Naive thymus-derived CD4-positive, alpha-beta T cell (primary cell): ENCODE results near the gene CDKN1A. TPM values are rescaled to one million over a fixed set of nuclear protein-coding genes. Genes with fewer than 3 reads are reported as not detected.

Experiments
- ATAC-seq: fragments of 150-1000 bp; cut with Tn5 transposase; 2 replicates; pipeline ENCODE4 v1.10.0; 2021; ENCODE audit warnings: mild to moderate bottlenecking, moderate library complexity
- CTCF ChIA-PET: fragments of 350-600 bp; sonication (Branson Sonifier 250); formaldehyde crosslinking; loops from one replicate; lab custom pipeline; 2021; ENCODE audit warnings: antibody characterized with exemption; lab: Charles Lee
- POLR2A ChIA-PET: fragments of 350-600 bp; sonication (Branson Sonifier 250); formaldehyde crosslinking; loops from one replicate; lab custom pipeline; 2021; ENCODE audit warnings: antibody characterized with exemption, inconsistent platforms; lab: Charles Lee
- DNase-seq, 9 donors: peaks; one replicate each; pipeline versions ENCODE4 v3.0.0 to v3.0.0-alpha.2; 2020 to 2022; ENCODE audit warnings: mixed read lengths in 1 of 9
- H3K27ac ChIP-seq: one replicate; pipeline ENCODE4 v1.7.0; 2013; ENCODE audit warnings: mild to moderate bottlenecking, low read depth, low read length, moderate library complexity
- H3K27me3 ChIP-seq, 2 donors: one replicate each; pipeline ENCODE4 v1.7.0; 2013; ENCODE audit warnings: low read length in 2 of 2, mild to moderate bottlenecking in 2 of 2, moderate library complexity in 2 of 2; ENCODE audit not compliant: control insufficient read depth in 2 of 2, insufficient read depth in 2 of 2
- H3K36me3 ChIP-seq, 3 experiments: 1 replicate in 2 of 3; 2 replicates in 1 of 3; pipeline ENCODE4 v1.7.0; 2013; ENCODE audit warnings: low read length in 3 of 3, mild to moderate bottlenecking in 3 of 3, moderate library complexity in 1 of 3; ENCODE audit not compliant: insufficient read depth in 3 of 3, control insufficient read depth in 2 of 3
- H3K4me1 ChIP-seq, 2 donors: one replicate each; pipeline ENCODE4 v1.7.0; 2013; ENCODE audit warnings: low read length in 2 of 2, mild to moderate bottlenecking in 2 of 2, moderate library complexity in 1 of 2; ENCODE audit not compliant: control insufficient read depth in 2 of 2, insufficient read depth in 2 of 2
- H3K4me3 ChIP-seq: 2 replicates; pipeline ENCODE4 v1.7.0; 2013; ENCODE audit warnings: mild to moderate bottlenecking, low read length
- H3K9me3 ChIP-seq, 3 experiments: 1 replicate in 2 of 3; 2 replicates in 1 of 3; pipeline ENCODE4 v1.7.0; 2013; ENCODE audit warnings: low read length in 3 of 3; ENCODE audit not compliant: control insufficient read depth in 2 of 3
- H3K27ac Mint-ChIP-seq, 9 donors: one replicate each; pipeline ENCODE4 v1.8.0; 2020 to 2022; ENCODE audit warnings: mixed read lengths in 9 of 9, mild to moderate bottlenecking in 8 of 9, moderate library complexity in 5 of 9, inconsistent platforms in 2 of 9
- H3K27me3 Mint-ChIP-seq, 5 donors: one replicate each; pipeline ENCODE4 v1.8.0; 2021 to 2022; ENCODE audit warnings: mixed read lengths in 5 of 5, mild to moderate bottlenecking in 1 of 5
- H3K36me3 Mint-ChIP-seq, 5 donors: one replicate each; pipeline ENCODE4 v1.8.0; 2020 to 2022; ENCODE audit warnings: mixed read lengths in 5 of 5, mild to moderate bottlenecking in 3 of 5, inconsistent platforms in 1 of 5
- H3K4me1 Mint-ChIP-seq, 7 donors: one replicate each; pipeline ENCODE4 v1.8.0; 2020 to 2022; ENCODE audit warnings: mixed read lengths in 7 of 7, mild to moderate bottlenecking in 3 of 7, inconsistent platforms in 1 of 7
- H3K4me3 Mint-ChIP-seq, 10 donors: one replicate each; pipeline ENCODE4 v1.8.0; 2020 to 2022; ENCODE audit warnings: mild to moderate bottlenecking in 10 of 10, mixed read lengths in 10 of 10, moderate library complexity in 6 of 10, inconsistent platforms in 2 of 10
- H3K9me3 Mint-ChIP-seq, 11 donors: one replicate each; pipeline ENCODE4 v1.8.0; 2020 to 2022; ENCODE audit warnings: mixed read lengths in 11 of 11, mild to moderate bottlenecking in 4 of 11, inconsistent platforms in 1 of 11, moderate library complexity in 1 of 11
- intact Hi-C, 2 donors: fragments of 100-400 bp; cut with micrococcal nuclease; formaldehyde crosslinking; loops; one replicate each; pipeline ENCODE4 v1.15.1; 2023
- polyA plus RNA-seq, 2 donors: library from polyadenylated mRNA; unstranded; fragments of 300-500 nt; fragmentation: Illumina TruSeq; gene quantifications; one replicate each; pipeline ENCODE4 v1.2.3, GENCODE V29; 2021
- total RNA-seq, 6 experiments: library from RNA in 5 of 6; stranded (reverse) in 5 of 6; gene quantifications; 1 replicate in 5 of 6; 2 replicates in 1 of 6; pipeline ENCODE4 v1.2.3 and lab custom pipeline; 2021 to 2026

The CDKN1A gene
- total and polyA plus RNA-seq, 7 experiments from 2014 or later = 0.08 to 156 (median 1.6) TPM

GRCh38 chr6:36698871-36699271, 20.4 kb downstream of the CDKN1A start:
- no peak overlapping the region for H3K27ac ChIP-seq
- H3K36me3 ChIP-seq = no peaks in the 10 kb centered on the region
- H3K9me3 Mint-ChIP-seq = peaks cover 0 to 1% (median 0%) of the 10 kb centered on the region in 11 donors
- no peaks in the 10 kb centered on the region for H3K27me3 ChIP-seq
- CTCF ChIA-PET = no interaction called here
- no peaks in the 10 kb centered on the region for H3K4me1 ChIP-seq
- no peak for DNase-seq
- peaks cover 0 to 37% (median 0%) of the 10 kb centered on the region in 7 donors for H3K4me1 Mint-ChIP-seq
- no peak overlapping the region for H3K4me3 ChIP-seq
- H3K27ac Mint-ChIP-seq = peak overlapping the region in 1 of 9 donors; percentile 43
- peaks cover 0 to 10% (median 0%) of the 10 kb centered on the region in 5 donors for H3K27me3 Mint-ChIP-seq
- no peak for ATAC-seq
- H3K9me3 ChIP-seq = no peaks in the 10 kb centered on the region
- POLR2A ChIA-PET = no interaction called here
- no peak overlapping the region for H3K4me3 Mint-ChIP-seq
- H3K36me3 Mint-ChIP-seq = no peaks in the 10 kb centered on the region
- intact Hi-C loops = no loop called here

- intact Hi-C loops = no loop called here
- no peak for ATAC-seq
- Histone ChIP-seq H3K4me1 (no peaks in the 10 kb centered on the region), H3K36me3 (no peaks in the 10 kb centered on the region), H3K27ac (no peak overlapping the region), H3K4me3 (no peak overlapping the region), H3K27me3 (no peaks in the 10 kb centered on the region), H3K9me3 (no peaks in the 10 kb centered on the region)
- ChIA-PET POLR2A (no interaction called here), CTCF (no interaction called here)
- H3K9me3 Mint-ChIP-seq = peaks cover 0 to 1% (median 0%) of the 10 kb centered on the region in 11 donors
- H3K4me1 Mint-ChIP-seq = peaks cover 0 to 36% (median 0%) of the 10 kb centered on the region in 7 donors
- H3K27ac Mint-ChIP-seq = peak overlapping the region in 1 of 9 donors; percentile 43
- H3K36me3 Mint-ChIP-seq = no peaks in the 10 kb centered on the region
- DNase-seq = no peak
- H3K4me3 Mint-ChIP-seq = no peak overlapping the region
- H3K27me3 Mint-ChIP-seq = peaks cover 0 to 10% (median 0%) of the 10 kb centered on the region in 5 donors
Measured at GRCh38 chr6:36699348-36699747, 20.8 kb downstream of the CDKN1A start.

- H3K27ac ChIP-seq = no peak overlapping the region
- peaks cover 0 to 10% (median 0%) of the 10 kb centered on the region in 5 donors for H3K27me3 Mint-ChIP-seq
- no peaks in the 10 kb centered on the region for H3K36me3 Mint-ChIP-seq
- peaks cover 0 to 1% (median 0%) of the 10 kb centered on the region in 11 donors for H3K9me3 Mint-ChIP-seq
- no peak overlapping the region for H3K27ac Mint-ChIP-seq
- ChIA-PET CTCF (no interaction called here), POLR2A (no interaction called here)
- H3K4me1 ChIP-seq = no peaks in the 10 kb centered on the region
- intact Hi-C loops = no loop called here
- peaks cover 0 to 29% (median 0%) of the 10 kb centered on the region in 7 donors for H3K4me1 Mint-ChIP-seq
- DNase-seq (no peak), ATAC-seq (no peak)
- no peaks in the 10 kb centered on the region for H3K9me3 ChIP-seq
- H3K36me3 ChIP-seq = no peaks in the 10 kb centered on the region
- H3K4me3 ChIP-seq = no peak overlapping the region
- H3K27me3 ChIP-seq = no peaks in the 10 kb centered on the region
- H3K4me3 Mint-ChIP-seq = no peak overlapping the region
Measured at GRCh38 chr6:36700071-36700812, 21.7 kb downstream of the CDKN1A start.

GRCh38 chr6:36700831-36701230, 22.3 kb downstream of the CDKN1A start:
- Mint-ChIP-seq H3K27ac (no peak overlapping the region), H3K9me3 (peaks cover 0 to 1% (median 0%) of the 10 kb centered on the region in 11 donors), H3K36me3 (no peaks in the 10 kb centered on the region), H3K4me1 (peaks cover 0 to 28% (median 0%) of the 10 kb centered on the region in 7 donors), H3K4me3 (no peak overlapping the region), H3K27me3 (peaks cover 0 to 10% (median 0%) of the 10 kb centered on the region in 5 donors)
- no peaks in the 10 kb centered on the region for H3K9me3 ChIP-seq
- H3K4me3 ChIP-seq = no peak overlapping the region
- H3K27me3 ChIP-seq = no peaks in the 10 kb centered on the region
- ATAC-seq (peak; percentile 70), DNase-seq (no peak)
- ChIA-PET CTCF (no interaction called here), POLR2A (no interaction called here)
- no peaks in the 10 kb centered on the region for H3K4me1 ChIP-seq
- intact Hi-C loops = no loop called here
- no peaks in the 10 kb centered on the region for H3K36me3 ChIP-seq
- H3K27ac ChIP-seq = no peak overlapping the region

- Mint-ChIP-seq H3K4me3 (no peak overlapping the region), H3K4me1 (peaks cover 0 to 25% (median 0%) of the 10 kb centered on the region in 7 donors), H3K9me3 (peaks cover 0 to 1% (median 0%) of the 10 kb centered on the region in 11 donors), H3K36me3 (no peaks in the 10 kb centered on the region), H3K27me3 (peaks cover 0 to 10% (median 0%) of the 10 kb centered on the region in 5 donors), H3K27ac (no peak overlapping the region)
- CTCF ChIA-PET = no interaction called here
- Histone ChIP-seq H3K36me3 (no peaks in the 10 kb centered on the region), H3K27me3 (no peaks in the 10 kb centered on the region), H3K4me1 (no peaks in the 10 kb centered on the region), H3K4me3 (no peak overlapping the region), H3K27ac (no peak overlapping the region), H3K9me3 (no peaks in the 10 kb centered on the region)
- ATAC-seq (peak; percentile 69), DNase-seq (no peak)
- intact Hi-C loops = no loop called here
- POLR2A ChIA-PET = no interaction called here
Measured at GRCh38 chr6:36701401-36701991, 23.0 kb downstream of the CDKN1A start.

GRCh38 chr6:36702656-36703055, 24.1 kb downstream of the CDKN1A start:
- H3K27me3 Mint-ChIP-seq = peaks cover 0 to 10% (median 0%) of the 10 kb centered on the region in 5 donors
- ChIA-PET POLR2A (no interaction called here), CTCF (no interaction called here)
- H3K4me1 Mint-ChIP-seq = peaks cover 0 to 14% (median 0%) of the 10 kb centered on the region in 7 donors
- no peaks in the 10 kb centered on the region for H3K36me3 Mint-ChIP-seq
- Histone ChIP-seq H3K4me3 (no peak overlapping the region), H3K27me3 (no peaks in the 10 kb centered on the region), H3K27ac (no peak overlapping the region), H3K36me3 (no peaks in the 10 kb centered on the region), H3K4me1 (no peaks in the 10 kb centered on the region), H3K9me3 (no peaks in the 10 kb centered on the region)
- H3K9me3 Mint-ChIP-seq = peaks cover 0 to 1% (median 0%) of the 10 kb centered on the region in 11 donors
- peak overlapping the region in 1 of 9 donors; percentile 11 for H3K27ac Mint-ChIP-seq
- intact Hi-C loops = no loop called here
- no peak overlapping the region for H3K4me3 Mint-ChIP-seq
- no peak for DNase-seq
- ATAC-seq = no peak
